Prostate gland (tissue), 2 donors: ENCODE measurements around the gene ADAM22.

Source experiments
- POLR2A ChIP-seq: fragments of 450-650 bp; IDR thresholded peaks from one replicate; pipeline ENCODE4 v1.6.1; 2016; ENCODE audit warnings: antibody characterized with exemption, mild to moderate bottlenecking
- POLR2AphosphoS5 ChIP-seq: sonication (generic); formaldehyde crosslinking; IDR thresholded peaks from one replicate; pipeline ENCODE4 v1.6.1; 2017; ENCODE audit warnings: antibody characterized with exemption
- TF ChIP-seq, protein P1 (sequence below), 4 experiments: fragments of 200-600 bp in 2 of 4; fragments of 450-650 bp in 2 of 4; sonication (generic) in 2 of 4; IDR thresholded peaks; 1 replicate in 3 of 4; 2 replicates in 1 of 4; pipeline ENCODE4 v1.5.1; 2016 to 2019; ENCODE audit warnings: antibody characterized with exemption in 4 of 4, mild to moderate bottlenecking in 2 of 4, moderate library complexity in 2 of 4

DNA sequence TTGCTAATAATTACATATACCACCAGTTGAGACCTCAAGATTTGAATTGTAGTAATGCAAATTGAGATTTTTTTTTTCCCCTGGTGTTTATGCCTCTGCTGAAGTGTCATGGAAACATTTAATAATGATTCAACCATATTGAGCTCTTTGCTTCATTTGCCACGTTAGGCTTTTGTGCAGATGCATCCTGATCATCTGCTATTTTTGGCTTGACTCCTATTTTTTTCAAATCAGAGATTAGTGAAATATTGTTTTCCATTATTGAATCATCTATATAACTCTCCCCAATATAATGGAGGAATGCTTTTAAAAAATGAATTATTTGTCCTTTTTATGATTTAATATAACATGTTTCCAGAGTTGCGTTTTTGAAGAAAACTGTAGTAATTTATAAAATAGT, 170.7 kb downstream of the ADAM22 start:
- TF ChIP-seq, protein P1, sequence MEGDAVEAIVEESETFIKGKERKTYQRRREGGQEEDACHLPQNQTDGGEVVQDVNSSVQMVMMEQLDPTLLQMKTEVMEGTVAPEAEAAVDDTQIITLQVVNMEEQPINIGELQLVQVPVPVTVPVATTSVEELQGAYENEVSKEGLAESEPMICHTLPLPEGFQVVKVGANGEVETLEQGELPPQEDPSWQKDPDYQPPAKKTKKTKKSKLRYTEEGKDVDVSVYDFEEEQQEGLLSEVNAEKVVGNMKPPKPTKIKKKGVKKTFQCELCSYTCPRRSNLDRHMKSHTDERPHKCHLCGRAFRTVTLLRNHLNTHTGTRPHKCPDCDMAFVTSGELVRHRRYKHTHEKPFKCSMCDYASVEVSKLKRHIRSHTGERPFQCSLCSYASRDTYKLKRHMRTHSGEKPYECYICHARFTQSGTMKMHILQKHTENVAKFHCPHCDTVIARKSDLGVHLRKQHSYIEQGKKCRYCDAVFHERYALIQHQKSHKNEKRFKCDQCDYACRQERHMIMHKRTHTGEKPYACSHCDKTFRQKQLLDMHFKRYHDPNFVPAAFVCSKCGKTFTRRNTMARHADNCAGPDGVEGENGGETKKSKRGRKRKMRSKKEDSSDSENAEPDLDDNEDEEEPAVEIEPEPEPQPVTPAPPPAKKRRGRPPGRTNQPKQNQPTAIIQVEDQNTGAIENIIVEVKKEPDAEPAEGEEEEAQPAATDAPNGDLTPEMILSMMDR (IDR thresholded peaks at IDR 0.05), result no peak
- TF ChIP-seq POLR2A (no peak), POLR2AphosphoS5 (no peak)
